HepG2 (cell line): ENCODE results near the gene CAPN12. TPM values are rescaled to one million over a fixed set of nuclear protein-coding genes. Genes with fewer than 3 reads are reported as not detected.

Experiments
- ATAD3A ChIP-seq: sonication (generic); formaldehyde crosslinking; IDR thresholded peaks from 2 replicates; pipeline ENCODE4 v1.4.0; 2020; ENCODE audit warnings: missing genetic modification reagents
- BCLAF1 ChIP-seq: fragments of 450-650 bp; IDR thresholded peaks from 2 replicates; pipeline ENCODE4 v1.6.1; 2017; ENCODE audit warnings: mild to moderate bottlenecking
- BHLHE40 ChIP-seq: IDR thresholded peaks from 2 replicates; pipeline ENCODE4 v1.6.1; 2011; ENCODE audit warnings: low read length, improper control_type of control experiment
- CCDC6 ChIP-seq: sonication (generic); formaldehyde crosslinking; IDR thresholded peaks from 2 replicates; pipeline ENCODE4 v1.8.1; 2022; ENCODE audit warnings: mild to moderate bottlenecking, missing genetic modification reagents, moderate library complexity
- CHCHD3 ChIP-seq: sonication (generic); formaldehyde crosslinking; IDR thresholded peaks from 2 replicates; pipeline ENCODE4 v1.8.0; 2022; ENCODE audit warnings: mild to moderate bottlenecking, missing genetic modification reagents, moderate library complexity
- HBP1 ChIP-seq: IDR thresholded peaks from 2 replicates; pipeline ENCODE4 v1.6.1; 2016; ENCODE audit warnings: low read depth, control low read depth
- KLF12 ChIP-seq: sonication (generic); formaldehyde crosslinking; IDR thresholded peaks from 2 replicates; pipeline ENCODE4 v1.4.0; 2020; ENCODE audit warnings: missing genetic modification reagents, borderline replicate concordance
- MTERF4 ChIP-seq: sonication (generic); formaldehyde crosslinking; IDR thresholded peaks from 2 replicates; pipeline ENCODE4 v1.8.0; 2023; ENCODE audit warnings: mild to moderate bottlenecking, missing genetic modification reagents
- MTF2 ChIP-seq: sonication (generic); formaldehyde crosslinking; IDR thresholded peaks from 2 replicates; pipeline ENCODE4 v1.5.0; 2020; ENCODE audit warnings: missing genetic modification reagents, borderline replicate concordance
- NFYB ChIP-seq: sonication (generic); formaldehyde crosslinking; IDR thresholded peaks from 2 replicates; pipeline ENCODE4 v1.4.0; 2020; ENCODE audit warnings: missing genetic modification reagents
- NFYC ChIP-seq: IDR thresholded peaks from 2 replicates; pipeline ENCODE4 v1.6.1; 2016; ENCODE audit warnings: missing genetic modification reagents, missing compliant biosample characterization
- RAD51 ChIP-seq: fragments of 450-650 bp; IDR thresholded peaks from 2 replicates; pipeline ENCODE4 v1.6.1; 2016; ENCODE audit warnings: borderline replicate concordance
- SAFB2 ChIP-seq: sonication (generic); formaldehyde crosslinking; IDR thresholded peaks from 2 replicates; pipeline ENCODE4 v1.5.1; 2020; ENCODE audit warnings: missing genetic modification reagents, low read depth, mild to moderate bottlenecking, borderline replicate concordance
- SNAI1 ChIP-seq: sonication (generic); formaldehyde crosslinking; IDR thresholded peaks from 2 replicates; pipeline ENCODE4 v1.5.0; 2020; ENCODE audit warnings: mild to moderate bottlenecking, missing genetic modification reagents, borderline replicate concordance
- SPEN ChIP-seq: sonication (generic); formaldehyde crosslinking; IDR thresholded peaks from 2 replicates; pipeline ENCODE4 v1.5.1; 2020; ENCODE audit warnings: low read depth, mild to moderate bottlenecking, missing genetic modification reagents
- SYNCRIP ChIP-seq: fragments of 200-400 bp; formaldehyde crosslinking; IDR thresholded peaks from 2 replicates; pipeline ENCODE4 v1.6.1; 2018; ENCODE audit warnings: mild to moderate bottlenecking, low read depth, low read length; ENCODE audit not compliant: insufficient read depth
- TBX2 ChIP-seq: sonication (generic); formaldehyde crosslinking; IDR thresholded peaks from 2 replicates; pipeline ENCODE4 v1.5.0; 2020; ENCODE audit warnings: missing genetic modification reagents, mild to moderate bottlenecking, borderline replicate concordance
- ZNF124 ChIP-seq: sonication (generic); formaldehyde crosslinking; IDR thresholded peaks from 2 replicates; pipeline ENCODE4 v1.4.0; 2020; ENCODE audit warnings: missing genetic modification reagents
- ZNF263 ChIP-seq: sonication (generic); formaldehyde crosslinking; IDR thresholded peaks from 2 replicates; pipeline ENCODE4 v1.4.0; 2020; ENCODE audit warnings: missing genetic modification reagents
- ZNF280B ChIP-seq: sonication (generic); formaldehyde crosslinking; IDR thresholded peaks from 2 replicates; pipeline ENCODE4 v1.5.0; 2020; ENCODE audit warnings: missing genetic modification reagents, mild to moderate bottlenecking, borderline replicate concordance
- ZNF335 ChIP-seq: sonication (generic); formaldehyde crosslinking; IDR thresholded peaks from 2 replicates; pipeline ENCODE4 v1.4.0; 2020; ENCODE audit warnings: missing genetic modification reagents
- ZNF33A ChIP-seq: sonication (generic); formaldehyde crosslinking; IDR thresholded peaks from 2 replicates; pipeline ENCODE4 v1.5.1; 2020; ENCODE audit warnings: missing genetic modification reagents, mild to moderate bottlenecking, moderate library complexity, borderline replicate concordance
- ZNF605 ChIP-seq: sonication (generic); formaldehyde crosslinking; IDR thresholded peaks from 2 replicates; pipeline ENCODE4 v1.8.0; 2022; ENCODE audit warnings: mild to moderate bottlenecking, missing genetic modification reagents
- ZNF691 ChIP-seq: sonication (generic); formaldehyde crosslinking; IDR thresholded peaks from 2 replicates; pipeline ENCODE4 v1.4.0; 2020; ENCODE audit warnings: missing genetic modification reagents, low read depth, mild to moderate bottlenecking, borderline replicate concordance
- ZNF775 ChIP-seq: sonication (generic); formaldehyde crosslinking; IDR thresholded peaks from 2 replicates; pipeline ENCODE4 v1.4.0; 2020; ENCODE audit warnings: missing genetic modification reagents, mild to moderate bottlenecking, moderate library complexity, borderline replicate concordance
- polyA plus RNA-seq, 8 experiments: library from polyadenylated mRNA; depleted of rRNA in 3 of 8; stranded (reverse) in 7 of 8; unstranded in 1 of 8; fragments of >200 nt; fragmentation: Illumina TruSeq in 4 of 8; extraction: Trizol in 4 of 8; gene quantifications; 2 replicates each; pipeline versions ENCODE4 v1.2.1 to v1.2.3, GENCODE V29; 2011 to 2016; ENCODE audit warnings: low read depth in 4 of 8, missing spikeins in 1 of 8, mixed read lengths in 1 of 8; ENCODE audit not compliant: insufficient read depth in 1 of 8
- total RNA-seq, 5 experiments: library from RNA; depleted of rRNA; stranded (reverse); fragments of >200 nt; fragmentation: Illumina TruSeq; extraction: Trizol; gene quantifications; 2 replicates each; pipeline ENCODE4 v1.2.3, GENCODE V29; 2016; ENCODE audit warnings: low read depth in 1 of 5

CAPN12 gene
- total and polyA plus RNA-seq, 2 of the 13 experiments (the other 11 are each of a cell fraction or from before 2014, with no cell fraction given), result 1.6 to 13.6 TPM

- TF ChIP-seq BCLAF1 (no peak), SYNCRIP (no peak), BHLHE40 (no peak), CHCHD3 (CRISPR knock-in tag) (no peak), ATAD3A (CRISPR knock-in tag) (no peak), NFYB (CRISPR knock-in tag) (peak; percentile 40; the same call in 1 of the 2 replicates), MTERF4 (CRISPR knock-in tag) (no peak), HBP1 (CRISPR knock-in tag) (no peak), NFYC (peak; percentile 44; the same call in 1 of the 2 replicates), CCDC6 (CRISPR knock-in tag) (no peak), KLF12 (no peak), ZNF775 (CRISPR knock-in tag) (no peak), SPEN (no peak), ZNF124 (CRISPR knock-in tag) (no peak), TBX2 (CRISPR knock-in tag) (0 out of 2 replicates have a peak, but pooled peaks have one; percentile 16), ZNF691 (CRISPR knock-in tag) (no peak), ZNF605 (no peak), SAFB2 (CRISPR knock-in tag) (no peak), ZNF33A (CRISPR knock-in tag) (no peak), RAD51 (no peak), ZNF335 (CRISPR knock-in tag) (no peak), SNAI1 (CRISPR knock-in tag) (no peak), ZNF263 (CRISPR knock-in tag) (no peak), MTF2 (CRISPR knock-in tag) (no peak), ZNF280B (CRISPR knock-in tag) (no peak)
These were observed 40.0 kb upstream of the CAPN12 start (continued) for GRCh38 chr19:38784224-38784623.
